BE2C (cell line): Measurements from ENCODE around the gene EXOC6B.

ENCODE experiments used
- DNase-seq: peaks from one replicate; pipeline ENCODE4 v3.0.0-alpha.2; 2020
- H3K27me3 ChIP-seq: fragments of 250-450 bp; sonication (Bioruptor Pico); 2 replicates; pipeline ENCODE4 v1.5.1; 2020; ENCODE audit warnings: mild to moderate bottlenecking
- H3K36me3 ChIP-seq: fragments of 250-450 bp; sonication (Bioruptor Pico); 2 replicates; pipeline ENCODE4 v1.5.1; 2020; ENCODE audit warnings: mild to moderate bottlenecking
- H3K4me1 ChIP-seq: fragments of 250-450 bp; sonication (Bioruptor Pico); 2 replicates; pipeline ENCODE4 v1.5.1; 2020
- H3K4me3 ChIP-seq: 2 replicates; pipeline ENCODE4 v1.5.1; 2011; ENCODE audit warnings: low read depth, low read length
- H3K9me3 ChIP-seq: fragments of 250-450 bp; sonication (Bioruptor Pico); 2 replicates; pipeline ENCODE4 v1.5.1; 2020
- CTCF ChIP-seq: IDR thresholded peaks from 2 replicates; pipeline ENCODE4 v1.5.1; 2012; ENCODE audit warnings: mild to moderate bottlenecking, low read depth, low read length

The EXOC6B gene

GRCh38 chr2:72738096-72738495 is 87.7 kb downstream of the EXOC6B start:
- no peaks in the 10 kb centered on the region for H3K27me3 ChIP-seq
- no peak for TF ChIP-seq CTCF

GRCh38 chr2:72734432-72734831 is 91.4 kb downstream of the EXOC6B start:
- Histone ChIP-seq H3K36me3 (no peaks in the 10 kb centered on the region), H3K27me3 (no peaks in the 10 kb centered on the region), H3K9me3 (no peaks in the 10 kb centered on the region), H3K4me3 (no peak overlapping the region), H3K4me1 (no peaks in the 10 kb centered on the region)
- no peak for TF ChIP-seq CTCF
- DNase-seq = no peak

More at GRCh38 chr2:72738096-72738495, 87.7 kb downstream of the EXOC6B start:
- H3K36me3 ChIP-seq = no peaks in the 10 kb centered on the region
- no peak overlapping the region for H3K4me3 ChIP-seq
- H3K9me3 ChIP-seq = no peaks in the 10 kb centered on the region
- no peaks in the 10 kb centered on the region for H3K4me1 ChIP-seq
- no peak for DNase-seq

GRCh38 chr2:72731116-72731515 is 94.7 kb downstream of the EXOC6B start:
- no peaks in the 10 kb centered on the region for H3K27me3 ChIP-seq
- DNase-seq = no peak
- no peaks in the 10 kb centered on the region for H3K36me3 ChIP-seq
- TF ChIP-seq CTCF = no peak
- H3K9me3 ChIP-seq = no peaks in the 10 kb centered on the region
- H3K4me3 ChIP-seq = no peak overlapping the region
- no peaks in the 10 kb centered on the region for H3K4me1 ChIP-seq

- Histone ChIP-seq H3K4me3 (no peak overlapping the region), H3K27me3 (no peaks in the 10 kb centered on the region), H3K9me3 (no peaks in the 10 kb centered on the region), H3K36me3 (no peaks in the 10 kb centered on the region), H3K4me1 (no peaks in the 10 kb centered on the region)
- no peak for DNase-seq
- no peak for TF ChIP-seq CTCF
Observed at GRCh38 chr2:72727356-72727755, 98.5 kb downstream of the EXOC6B start.

- no peak overlapping the region for H3K4me3 ChIP-seq
- no peaks in the 10 kb centered on the region for H3K27me3 ChIP-seq
- H3K36me3 ChIP-seq = no peaks in the 10 kb centered on the region
- DNase-seq = no peak
- H3K4me1 ChIP-seq = no peaks in the 10 kb centered on the region
- H3K9me3 ChIP-seq = no peaks in the 10 kb centered on the region
- no peak for TF ChIP-seq CTCF
Observed at GRCh38 chr2:72723769-72724370, 102.0 kb downstream of the EXOC6B start.

- no peak for TF ChIP-seq CTCF
- no peaks in the 10 kb centered on the region for H3K36me3 ChIP-seq
- H3K4me3 ChIP-seq = no peak overlapping the region
- no peaks in the 10 kb centered on the region for H3K27me3 ChIP-seq
- no peak for DNase-seq
- no peaks in the 10 kb centered on the region for H3K9me3 ChIP-seq
- no peaks in the 10 kb centered on the region for H3K4me1 ChIP-seq
Observed at GRCh38 chr2:72722492-72723070, 103.3 kb downstream of the EXOC6B start.
